ENCODE data around the gene CD300H.

Gene CD300H

GRCh38 chr17:74601944-74602572 lies 34.7 kb upstream of the CD300H start:
- H3K36me3 ChIP-seq (ENCODE audit: control insufficient read depth in 1 of 2, insufficient read depth in 2 of 2, low read length in 2 of 2), result no peaks in the 10 kb centered on the region
- no peaks in the 10 kb centered on the region for H3K9me3 ChIP-seq (ENCODE audit: control insufficient read depth in 1 of 2, low read length in 2 of 2)
- no peak overlapping the region for H3K4me3 ChIP-seq (ENCODE audit: low read depth in 1 of 2, low read length in 2 of 2)
- H3K27ac ChIP-seq (ENCODE audit: low read length), result no peak overlapping the region
- H3K27me3 ChIP-seq (ENCODE audit: low read depth, low read length), result no peaks in the 10 kb centered on the region
- peaks cover 0 to 15% of the 10 kb centered on the region in 2 donors for H3K4me1 ChIP-seq (ENCODE audit: control insufficient read depth in 1 of 2, insufficient read depth in 2 of 2, low read length in 2 of 2)

GRCh38 chr17:74599448-74599939 lies 32.2 kb upstream of the CD300H start:
- Histone ChIP-seq H3K9me3 (ENCODE audit: control insufficient read depth in 1 of 2, low read length in 2 of 2) (no peaks in the 10 kb centered on the region), H3K36me3 (ENCODE audit: control insufficient read depth in 1 of 2, insufficient read depth in 2 of 2, low read length in 2 of 2) (no peaks in the 10 kb centered on the region), H3K4me1 (ENCODE audit: control insufficient read depth in 1 of 2, insufficient read depth in 2 of 2, low read length in 2 of 2) (peaks cover 0 to 7% of the 10 kb centered on the region in 2 donors), H3K27me3 (ENCODE audit: low read depth, low read length) (no peaks in the 10 kb centered on the region), H3K4me3 (ENCODE audit: low read depth in 1 of 2, low read length in 2 of 2) (no peak overlapping the region), H3K27ac (ENCODE audit: low read length) (no peak overlapping the region)

- no peaks in the 10 kb centered on the region for H3K27me3 ChIP-seq (ENCODE audit: low read depth, low read length)
- no peaks in the 10 kb centered on the region for H3K9me3 ChIP-seq (ENCODE audit: control insufficient read depth in 1 of 2, low read length in 2 of 2)
- peaks cover 0 to 7% of the 10 kb centered on the region in 2 donors for H3K4me1 ChIP-seq (ENCODE audit: control insufficient read depth in 1 of 2, insufficient read depth in 2 of 2, low read length in 2 of 2)
- no peaks in the 10 kb centered on the region for H3K36me3 ChIP-seq (ENCODE audit: control insufficient read depth in 1 of 2, insufficient read depth in 2 of 2, low read length in 2 of 2)
- no peak overlapping the region for H3K4me3 ChIP-seq (ENCODE audit: low read depth in 1 of 2, low read length in 2 of 2)
- H3K27ac ChIP-seq (ENCODE audit: low read length), result no peak overlapping the region
These were observed 31.7 kb upstream of the CD300H start for GRCh38 chr17:74599023-74599399.

- Histone ChIP-seq H3K9me3 (ENCODE audit: control insufficient read depth in 1 of 2, low read length in 2 of 2) (no peaks in the 10 kb centered on the region), H3K4me3 (ENCODE audit: low read depth in 1 of 2, low read length in 2 of 2) (no peak overlapping the region), H3K27me3 (ENCODE audit: low read depth, low read length) (no peaks in the 10 kb centered on the region), H3K27ac (ENCODE audit: low read length) (no peak overlapping the region), H3K4me1 (ENCODE audit: control insufficient read depth in 1 of 2, insufficient read depth in 2 of 2, low read length in 2 of 2) (peaks cover 0 to 7% of the 10 kb centered on the region in 2 donors), H3K36me3 (ENCODE audit: control insufficient read depth in 1 of 2, insufficient read depth in 2 of 2, low read length in 2 of 2) (no peaks in the 10 kb centered on the region)
These were observed 31.2 kb upstream of the CD300H start for GRCh38 chr17:74598346-74599022.

GRCh38 chr17:74597069-74597790 lies 29.9 kb upstream of the CD300H start:
- no peaks in the 10 kb centered on the region for H3K9me3 ChIP-seq (ENCODE audit: control insufficient read depth in 1 of 2, low read length in 2 of 2)
- H3K36me3 ChIP-seq (ENCODE audit: control insufficient read depth in 1 of 2, insufficient read depth in 2 of 2, low read length in 2 of 2), result no peaks in the 10 kb centered on the region

GRCh38 chr17:74595037-74595750 lies 27.9 kb upstream of the CD300H start:
- no peak overlapping the region for H3K4me3 ChIP-seq (ENCODE audit: low read depth in 1 of 2, low read length in 2 of 2)
- H3K4me1 ChIP-seq (ENCODE audit: control insufficient read depth in 1 of 2, insufficient read depth in 2 of 2, low read length in 2 of 2), result no peaks in the 10 kb centered on the region
- no peaks in the 10 kb centered on the region for H3K27me3 ChIP-seq (ENCODE audit: low read depth, low read length)
- H3K27ac ChIP-seq (ENCODE audit: low read length), result no peak overlapping the region
- no peaks in the 10 kb centered on the region for H3K36me3 ChIP-seq (ENCODE audit: control insufficient read depth in 1 of 2, insufficient read depth in 2 of 2, low read length in 2 of 2)
- no peaks in the 10 kb centered on the region for H3K9me3 ChIP-seq (ENCODE audit: control insufficient read depth in 1 of 2, low read length in 2 of 2)

More at GRCh38 chr17:74597069-74597790, 29.9 kb upstream of the CD300H start:
- Histone ChIP-seq H3K27ac (ENCODE audit: low read length) (no peak overlapping the region), H3K27me3 (ENCODE audit: low read depth, low read length) (no peaks in the 10 kb centered on the region), H3K4me1 (ENCODE audit: control insufficient read depth in 1 of 2, insufficient read depth in 2 of 2, low read length in 2 of 2) (peaks cover 0 to 2% of the 10 kb centered on the region in 2 donors), H3K4me3 (ENCODE audit: low read depth in 1 of 2, low read length in 2 of 2) (no peak overlapping the region)

GRCh38 chr17:74592087-74592990 lies 25.0 kb upstream of the CD300H start, which contains the start of gene CD300LD:
TSS of gene CD300LD (minus strand) at chr17:74592283. CDS start at chr17:74592202, 81 bp downstream.
- Histone ChIP-seq H3K36me3 (ENCODE audit: control insufficient read depth in 1 of 2, insufficient read depth in 2 of 2, low read length in 2 of 2) (no peaks in the 10 kb centered on the region), H3K27me3 (ENCODE audit: low read depth, low read length) (no peaks in the 10 kb centered on the region), H3K4me3 (ENCODE audit: low read depth in 1 of 2, low read length in 2 of 2) (no peak within 1 kb of the TSS), H3K27ac (ENCODE audit: low read length) (no peak within 1 kb of the TSS), H3K4me1 (ENCODE audit: control insufficient read depth in 1 of 2, insufficient read depth in 2 of 2, low read length in 2 of 2) (no peaks in the 10 kb centered on the region), H3K9me3 (ENCODE audit: control insufficient read depth in 1 of 2, low read length in 2 of 2) (no peaks in the 10 kb centered on the region)

GRCh38 chr17:74591503-74591902 lies 24.2 kb upstream of the CD300H start:
- H3K27me3 ChIP-seq (ENCODE audit: low read depth, low read length), result no peaks in the 10 kb centered on the region
- no peaks in the 10 kb centered on the region for H3K4me1 ChIP-seq (ENCODE audit: control insufficient read depth in 1 of 2, insufficient read depth in 2 of 2, low read length in 2 of 2)
- H3K36me3 ChIP-seq (ENCODE audit: control insufficient read depth in 1 of 2, insufficient read depth in 2 of 2, low read length in 2 of 2), result no peaks in the 10 kb centered on the region
- no peak overlapping the region for H3K4me3 ChIP-seq (ENCODE audit: low read depth in 1 of 2, low read length in 2 of 2)
- H3K27ac ChIP-seq (ENCODE audit: low read length), result no peak overlapping the region
- H3K9me3 ChIP-seq (ENCODE audit: control insufficient read depth in 1 of 2, low read length in 2 of 2), result no peaks in the 10 kb centered on the region

- Histone ChIP-seq H3K27ac (ENCODE audit: low read length) (no peak overlapping the region), H3K4me3 (ENCODE audit: low read depth in 1 of 2, low read length in 2 of 2) (no peak overlapping the region), H3K36me3 (ENCODE audit: control insufficient read depth in 1 of 2, insufficient read depth in 2 of 2, low read length in 2 of 2) (no peaks in the 10 kb centered on the region), H3K4me1 (ENCODE audit: control insufficient read depth in 1 of 2, insufficient read depth in 2 of 2, low read length in 2 of 2) (no peaks in the 10 kb centered on the region), H3K27me3 (ENCODE audit: low read depth, low read length) (no peaks in the 10 kb centered on the region), H3K9me3 (ENCODE audit: control insufficient read depth in 1 of 2, low read length in 2 of 2) (peaks cover 0 to 3% of the 10 kb centered on the region in 2 donors)
These were observed 18.4 kb upstream of the CD300H start for GRCh38 chr17:74585711-74586110.

- no peak overlapping the region for H3K27ac ChIP-seq (ENCODE audit: low read length)
These were observed 17.2 kb upstream of the CD300H start for GRCh38 chr17:74584292-74585060.

More at GRCh38 chr17:74584292-74585060, 17.2 kb upstream of the CD300H start:
- Histone ChIP-seq H3K9me3 (ENCODE audit: control insufficient read depth in 1 of 2, low read length in 2 of 2) (peaks cover 0 to 3% of the 10 kb centered on the region in 2 donors), H3K4me3 (ENCODE audit: low read depth in 1 of 2, low read length in 2 of 2) (no peak overlapping the region), H3K27me3 (ENCODE audit: low read depth, low read length) (no peaks in the 10 kb centered on the region), H3K36me3 (ENCODE audit: control insufficient read depth in 1 of 2, insufficient read depth in 2 of 2, low read length in 2 of 2) (no peaks in the 10 kb centered on the region), H3K4me1 (ENCODE audit: control insufficient read depth in 1 of 2, insufficient read depth in 2 of 2, low read length in 2 of 2) (no peaks in the 10 kb centered on the region)
